HepG2 (cell line): ENCODE data around the gene NEAT1. TPM values are rescaled to one million over a fixed set of nuclear protein-coding genes. Genes with fewer than 3 reads are reported as not detected.

Source experiments
- ARNT2 ChIP-seq: sonication (generic); formaldehyde crosslinking; IDR thresholded peaks from 2 replicates; pipeline ENCODE4 v1.8.0; 2022; ENCODE audit warnings: mild to moderate bottlenecking, low read depth, missing genetic modification reagents, moderate library complexity
- BRCA1 ChIP-seq: sonication (generic); formaldehyde crosslinking; IDR thresholded peaks from 2 replicates; pipeline ENCODE4 v1.4.0; 2020; ENCODE audit warnings: missing genetic modification reagents
- FOXA3 ChIP-seq: IDR thresholded peaks from 2 replicates; pipeline ENCODE4 v1.6.1; 2016; ENCODE audit warnings: missing genetic modification reagents, missing compliant biosample characterization
- MTA1 ChIP-seq: sonication (generic); formaldehyde crosslinking; IDR thresholded peaks from 2 replicates; pipeline ENCODE4 v1.4.0; 2020; ENCODE audit warnings: missing genetic modification reagents, mild to moderate bottlenecking, borderline replicate concordance
- MTF1 ChIP-seq: sonication (generic); formaldehyde crosslinking; IDR thresholded peaks from 2 replicates; pipeline ENCODE4 v1.5.0; 2020; ENCODE audit warnings: missing genetic modification reagents
- PBX2 ChIP-seq: IDR thresholded peaks from 2 replicates; pipeline ENCODE4 v1.6.1; 2016; ENCODE audit warnings: control low read depth
- SNAPC2 ChIP-seq: sonication (generic); formaldehyde crosslinking; IDR thresholded peaks from 2 replicates; pipeline ENCODE4 v1.8.1; 2022; ENCODE audit warnings: mild to moderate bottlenecking, missing genetic modification reagents
- SP2 ChIP-seq: sonication (generic); formaldehyde crosslinking; IDR thresholded peaks from 2 replicates; pipeline ENCODE4 v1.5.1; 2020; ENCODE audit warnings: mild to moderate bottlenecking, missing genetic modification reagents
- SP4 ChIP-seq: sonication (generic); formaldehyde crosslinking; IDR thresholded peaks from 2 replicates; pipeline ENCODE4 v1.8.1; 2023; ENCODE audit warnings: mild to moderate bottlenecking, missing genetic modification reagents
- SP5 ChIP-seq: IDR thresholded peaks from 2 replicates; pipeline ENCODE4 v1.6.1; 2016; ENCODE audit warnings: low read depth, borderline replicate concordance
- ZNF12 ChIP-seq: sonication (generic); formaldehyde crosslinking; IDR thresholded peaks from 2 replicates; pipeline ENCODE4 v1.5.0; 2020; ENCODE audit warnings: missing genetic modification reagents
- ZNF329 ChIP-seq: sonication (generic); formaldehyde crosslinking; IDR thresholded peaks from 2 replicates; pipeline ENCODE4 v1.9.0; 2021; ENCODE audit warnings: low read depth, mild to moderate bottlenecking, missing genetic modification reagents
- ZNF362 ChIP-seq: sonication (generic); formaldehyde crosslinking; IDR thresholded peaks from 2 replicates; pipeline ENCODE4 v1.4.0; 2020; ENCODE audit warnings: missing genetic modification reagents, mild to moderate bottlenecking, borderline replicate concordance
- ZNF441 ChIP-seq: sonication (generic); formaldehyde crosslinking; IDR thresholded peaks from 2 replicates; pipeline ENCODE4 v1.7.0; 2021; ENCODE audit warnings: missing genetic modification reagents, borderline replicate concordance
- ZNF446 ChIP-seq: sonication (generic); formaldehyde crosslinking; IDR thresholded peaks from 2 replicates; pipeline ENCODE4 v1.5.0; 2020; ENCODE audit warnings: mild to moderate bottlenecking, missing genetic modification reagents
- ZNF572 ChIP-seq: sonication (generic); formaldehyde crosslinking; IDR thresholded peaks from 2 replicates; pipeline ENCODE4 v1.5.1; 2020; ENCODE audit warnings: mild to moderate bottlenecking, missing genetic modification reagents
- ZNF709 ChIP-seq: sonication (generic); formaldehyde crosslinking; IDR thresholded peaks from 2 replicates; pipeline ENCODE4 v1.5.0; 2020; ENCODE audit warnings: mild to moderate bottlenecking, missing genetic modification reagents
- ZNF740 ChIP-seq: sonication (generic); formaldehyde crosslinking; IDR thresholded peaks from 2 replicates; pipeline ENCODE4 v1.4.0; 2020; ENCODE audit warnings: missing genetic modification reagents
- ZNF772 ChIP-seq: sonication (generic); formaldehyde crosslinking; IDR thresholded peaks from 2 replicates; pipeline ENCODE4 v1.5.0; 2020; ENCODE audit warnings: mild to moderate bottlenecking, missing genetic modification reagents
- polyA plus RNA-seq, 8 experiments: library from polyadenylated mRNA; depleted of rRNA in 3 of 8; stranded (reverse) in 7 of 8; unstranded in 1 of 8; fragments of >200 nt; fragmentation: Illumina TruSeq in 4 of 8; extraction: Trizol in 4 of 8; gene quantifications; 2 replicates each; pipeline versions ENCODE4 v1.2.1 to v1.2.3, GENCODE V29; 2011 to 2016; ENCODE audit warnings: low read depth in 4 of 8, missing spikeins in 1 of 8, mixed read lengths in 1 of 8; ENCODE audit not compliant: insufficient read depth in 1 of 8
- total RNA-seq, 5 experiments: library from RNA; depleted of rRNA; stranded (reverse); fragments of >200 nt; fragmentation: Illumina TruSeq; extraction: Trizol; gene quantifications; 2 replicates each; pipeline ENCODE4 v1.2.3, GENCODE V29; 2016; ENCODE audit warnings: low read depth in 1 of 5
- TF ChIP-seq, protein P1 (sequence below): sonication (generic); formaldehyde crosslinking; IDR thresholded peaks from 2 replicates; pipeline ENCODE4 v1.8.0; 2022; ENCODE audit warnings: mild to moderate bottlenecking, missing genetic modification reagents, borderline replicate concordance
- TF ChIP-seq, protein P2 (sequence below): sonication (generic); formaldehyde crosslinking; IDR thresholded peaks from 2 replicates; pipeline ENCODE4 v1.4.0; 2020; ENCODE audit warnings: missing genetic modification reagents
- TF ChIP-seq, protein P3 (sequence below): sonication (generic); formaldehyde crosslinking; IDR thresholded peaks from 2 replicates; pipeline ENCODE4 v1.5.1; 2020; ENCODE audit warnings: missing genetic modification reagents, mild to moderate bottlenecking, borderline replicate concordance

The NEAT1 gene
- total and polyA plus RNA-seq, 2 of the 13 experiments (the other 11 are each of a cell fraction or from before 2014, with no cell fraction given) = 20.5 to 41.2 TPM

DNA sequence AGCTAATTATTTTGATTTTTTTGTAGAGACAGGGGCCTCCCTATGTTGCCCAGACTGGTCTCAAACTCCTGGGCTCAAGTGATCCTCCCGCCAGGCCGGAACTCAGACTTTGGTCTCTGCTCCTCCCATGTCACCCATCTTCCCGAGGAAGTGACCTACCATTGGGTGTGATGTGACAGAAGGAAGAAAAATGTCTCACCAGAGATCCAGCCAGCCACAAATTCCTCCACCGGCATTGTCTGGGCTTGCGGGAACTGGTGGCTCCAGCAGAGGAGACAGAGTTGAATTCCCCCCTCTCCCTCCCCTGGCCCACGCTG lies 40.9 kb upstream of the NEAT1 start (continued):
- TF ChIP-seq ZNF441 (CRISPR knock-in tag) (peak; percentile 81; the same call in 1 of the 2 replicates), ZNF740 (CRISPR knock-in tag) (no peak), ZNF12 (CRISPR knock-in tag) (0 out of 2 replicates have a peak, but pooled peaks have one; percentile 6), MTF1 (0 out of 2 replicates have a peak, but pooled peaks have one; percentile 15), ZNF362 (CRISPR knock-in tag) (peak; percentile 61; the same call in 1 of the 2 replicates), ARNT2 (no peak), ZNF446 (CRISPR knock-in tag) (0 out of 2 replicates have a peak, but pooled peaks have one; percentile 6), MTA1 (CRISPR knock-in tag) (no peak), SP5 (CRISPR knock-in tag) (0 out of 2 replicates have a peak, but pooled peaks have one; percentile 6), PBX2 (CRISPR knock-in tag) (peak; percentile 28; the same call in 1 of the 2 replicates), SNAPC2 (CRISPR knock-in tag) (0 out of 2 replicates have a peak, but pooled peaks have one; percentile 76), BRCA1 (CRISPR knock-in tag) (0 out of 2 replicates have a peak, but pooled peaks have one; percentile 23), ZNF772 (no peak; the same call in 1 of the 2 replicates), FOXA3 (0 out of 2 replicates have a peak, but pooled peaks have one; percentile 7), ZNF709 (no peak), SP4 (CRISPR knock-in tag) (no peak), ZNF572 (CRISPR knock-in tag) (0 out of 2 replicates have a peak, but pooled peaks have one; percentile 53), ZNF329 (CRISPR knock-in tag) (0 out of 2 replicates have a peak, but pooled peaks have one; percentile 88), SP2 (peak; percentile 34; the same call in 1 of the 2 replicates)
- TF ChIP-seq, protein P1, sequence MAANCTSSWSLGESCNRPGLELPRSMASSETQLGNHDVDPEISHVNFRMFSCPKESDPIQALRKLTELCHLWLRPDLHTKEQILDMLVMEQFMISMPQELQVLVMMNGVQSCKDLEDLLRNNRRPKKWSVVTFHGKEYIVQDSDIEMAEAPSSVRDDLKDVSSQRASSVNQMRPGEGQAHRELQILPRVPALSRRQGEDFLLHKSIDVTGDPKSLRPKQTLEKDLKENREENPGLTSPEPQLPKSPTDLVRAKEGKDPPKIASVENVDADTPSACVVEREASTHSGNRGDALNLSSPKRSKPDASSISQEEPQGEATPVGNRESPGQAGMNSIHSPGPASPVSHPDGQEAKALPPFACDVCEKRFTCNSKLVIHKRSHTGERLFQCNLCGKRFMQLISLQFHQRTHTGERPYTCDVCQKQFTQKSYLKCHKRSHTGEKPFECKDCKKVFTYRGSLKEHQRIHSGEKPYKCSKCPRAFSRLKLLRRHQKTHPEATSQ (CRISPR knock-in tag) = no peak
- TF ChIP-seq, protein P2, sequence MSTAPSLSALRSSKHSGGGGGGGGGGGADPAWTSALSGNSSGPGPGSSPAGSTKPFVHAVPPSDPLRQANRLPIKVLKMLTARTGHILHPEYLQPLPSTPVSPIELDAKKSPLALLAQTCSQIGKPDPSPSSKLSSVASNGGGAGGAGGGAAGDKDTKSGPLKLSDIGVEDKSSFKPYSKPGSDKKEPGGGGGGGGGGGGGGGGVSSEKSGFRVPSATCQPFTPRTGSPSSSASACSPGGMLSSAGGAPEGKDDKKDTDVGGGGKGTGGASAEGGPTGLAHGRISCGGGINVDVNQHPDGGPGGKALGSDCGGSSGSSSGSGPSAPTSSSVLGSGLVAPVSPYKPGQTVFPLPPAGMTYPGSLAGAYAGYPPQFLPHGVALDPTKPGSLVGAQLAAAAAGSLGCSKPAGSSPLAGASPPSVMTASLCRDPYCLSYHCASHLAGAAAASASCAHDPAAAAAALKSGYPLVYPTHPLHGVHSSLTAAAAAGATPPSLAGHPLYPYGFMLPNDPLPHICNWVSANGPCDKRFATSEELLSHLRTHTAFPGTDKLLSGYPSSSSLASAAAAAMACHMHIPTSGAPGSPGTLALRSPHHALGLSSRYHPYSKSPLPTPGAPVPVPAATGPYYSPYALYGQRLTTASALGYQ (CRISPR knock-in tag) = 0 out of 2 replicates have a peak, but pooled peaks have one; percentile 34
- TF ChIP-seq, protein P3, sequence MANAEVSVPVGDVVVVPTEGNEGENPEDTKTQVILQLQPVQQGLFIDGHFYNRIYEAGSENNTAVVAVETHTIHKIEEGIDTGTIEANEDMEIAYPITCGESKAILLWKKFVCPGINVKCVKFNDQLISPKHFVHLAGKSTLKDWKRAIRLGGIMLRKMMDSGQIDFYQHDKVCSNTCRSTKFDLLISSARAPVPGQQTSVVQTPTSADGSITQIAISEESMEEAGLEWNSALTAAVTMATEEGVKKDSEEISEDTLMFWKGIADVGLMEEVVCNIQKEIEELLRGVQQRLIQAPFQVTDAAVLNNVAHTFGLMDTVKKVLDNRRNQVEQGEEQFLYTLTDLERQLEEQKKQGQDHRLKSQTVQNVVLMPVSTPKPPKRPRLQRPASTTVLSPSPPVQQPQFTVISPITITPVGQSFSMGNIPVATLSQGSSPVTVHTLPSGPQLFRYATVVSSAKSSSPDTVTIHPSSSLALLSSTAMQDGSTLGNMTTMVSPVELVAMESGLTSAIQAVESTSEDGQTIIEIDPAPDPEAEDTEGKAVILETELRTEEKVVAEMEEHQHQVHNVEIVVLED (CRISPR knock-in tag) = no peak
